Cardiac fibroblast (primary cell): Measurements from ENCODE around the gene OSBPL5.

Experiments
- DNase-seq, 2 donors: peaks; one replicate each; pipeline versions ENCODE4 v3.0.0 to v3.0.0-alpha.2; 2010; ENCODE audit warnings: low read depth in 2 of 2
- H3K4me3 ChIP-seq, 2 donors: replicated peaks in 1 of 2; 1 replicate in 1 of 2; 2 replicates in 1 of 2; pipeline ENCODE4 v1.5.1; 2011; ENCODE audit warnings: low read depth in 2 of 2, low read length in 2 of 2, mild to moderate bottlenecking in 2 of 2, moderate library complexity in 1 of 2
- CTCF ChIP-seq: IDR thresholded peaks from one replicate; pipeline ENCODE4 v1.5.1; 2011; ENCODE audit warnings: low read depth, mild to moderate bottlenecking, low read length, inconsistent platforms

The OSBPL5 gene

GRCh38 chr11:3131330-3131941 is 33.7 kb downstream of the OSBPL5 start:
- TF ChIP-seq CTCF, result no peak
- DNase-seq, result no peak
- no peak overlapping the region for H3K4me3 ChIP-seq

GRCh38 chr11:3130269-3131071 is 34.6 kb downstream of the OSBPL5 start:
- DNase-seq, result no peak
- H3K4me3 ChIP-seq, result no peak overlapping the region
- TF ChIP-seq CTCF, result no peak

- TF ChIP-seq CTCF, result no peak
- H3K4me3 ChIP-seq, result no peak overlapping the region
- no peak for DNase-seq
Measured at GRCh38 chr11:3129591-3130268, 35.4 kb downstream of the OSBPL5 start.

- no peak for DNase-seq
- TF ChIP-seq CTCF, result no peak
- H3K4me3 ChIP-seq, result no peak overlapping the region
Measured at GRCh38 chr11:3129181-3129590, 35.9 kb downstream of the OSBPL5 start.

- TF ChIP-seq CTCF, result no peak
- DNase-seq, result no peak
- H3K4me3 ChIP-seq, result no peak overlapping the region
Measured at GRCh38 chr11:3128356-3129180, 36.5 kb downstream of the OSBPL5 start.

- DNase-seq, result no peak
- no peak for TF ChIP-seq CTCF
- H3K4me3 ChIP-seq, result no peak overlapping the region
Measured at GRCh38 chr11:3127706-3128355, 37.3 kb downstream of the OSBPL5 start.
